NT2/D1 (cell line): ENCODE results near the gene MGAT4A.

Experiments used
- DNase-seq: peaks from one replicate; pipeline ENCODE4 v3.0.0-alpha.2; 2011; ENCODE audit warnings: low read depth, low spot score
- H3K27me3 ChIP-seq: 2 replicates; pipeline ENCODE4 v1.6.0; 2011; ENCODE audit warnings: mild to moderate bottlenecking; ENCODE audit not compliant: insufficient read length, insufficient read depth
- H3K36me3 ChIP-seq: 2 replicates; pipeline ENCODE4 v1.6.1; 2011; ENCODE audit warnings: mild to moderate bottlenecking, low read length, mixed read lengths; ENCODE audit not compliant: insufficient read depth, insufficient read length
- H3K4me1 ChIP-seq: 2 replicates; pipeline ENCODE4 v1.5.1; 2011; ENCODE audit not compliant: insufficient read depth, insufficient read length
- H3K4me3 ChIP-seq: 2 replicates; pipeline ENCODE4 v1.5.1; 2011; ENCODE audit warnings: low read depth; ENCODE audit not compliant: insufficient read length
- H3K9ac ChIP-seq: 2 replicates; pipeline ENCODE4 v1.6.0; 2011; ENCODE audit warnings: low read depth; ENCODE audit not compliant: insufficient read length
- H3K9me3 ChIP-seq: 2 replicates; pipeline ENCODE4 v1.5.1; 2011; ENCODE audit warnings: mild to moderate bottlenecking, low read length; ENCODE audit not compliant: insufficient read depth
- SUZ12 ChIP-seq: IDR thresholded peaks from 2 replicates; pipeline ENCODE4 v1.6.1; 2011; ENCODE audit not compliant: insufficient read length, insufficient read depth; ENCODE audit errors: extremely low read depth
- YY1 ChIP-seq: IDR thresholded peaks from 2 replicates; pipeline ENCODE4 v1.6.1; 2011; ENCODE audit not compliant: insufficient read length, insufficient read depth
- ZNF274 ChIP-seq: IDR thresholded peaks from 2 replicates; pipeline ENCODE4 v1.6.1; 2011; ENCODE audit warnings: mild to moderate bottlenecking, low read depth, low read length

Gene MGAT4A

DNA sequence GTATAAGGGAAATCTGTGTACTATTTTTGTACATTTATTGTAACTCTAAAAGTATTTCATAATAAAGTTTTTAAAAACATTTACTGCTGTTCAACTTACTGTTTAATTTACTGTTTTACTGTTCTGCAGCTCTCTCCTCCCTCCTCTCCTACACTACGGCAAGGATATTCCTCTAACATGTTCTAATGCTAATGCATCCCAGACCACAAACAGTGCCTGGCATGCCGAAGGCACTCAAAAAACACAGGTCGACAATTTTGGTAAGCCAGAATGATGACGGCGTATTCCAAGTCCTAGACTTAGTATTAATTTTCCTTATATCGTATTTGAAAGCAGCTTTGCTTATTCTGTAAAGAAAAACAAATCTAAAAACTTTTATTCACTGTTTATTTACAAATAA, 13.3 kb downstream of the MGAT4A start:
- no peaks in the 10 kb centered on the region for H3K4me1 ChIP-seq
- no peak overlapping the region for H3K9ac ChIP-seq
- 0 out of 2 replicates have a peak, but pooled peaks cover 7% of the 10 kb centered on the region for H3K9me3 ChIP-seq
- no peaks in the 10 kb centered on the region for H3K27me3 ChIP-seq
- no peaks in the 10 kb centered on the region for H3K36me3 ChIP-seq
- TF ChIP-seq SUZ12: no peak
- H3K4me3 ChIP-seq: no peak overlapping the region
- no peak for DNase-seq

DNA sequence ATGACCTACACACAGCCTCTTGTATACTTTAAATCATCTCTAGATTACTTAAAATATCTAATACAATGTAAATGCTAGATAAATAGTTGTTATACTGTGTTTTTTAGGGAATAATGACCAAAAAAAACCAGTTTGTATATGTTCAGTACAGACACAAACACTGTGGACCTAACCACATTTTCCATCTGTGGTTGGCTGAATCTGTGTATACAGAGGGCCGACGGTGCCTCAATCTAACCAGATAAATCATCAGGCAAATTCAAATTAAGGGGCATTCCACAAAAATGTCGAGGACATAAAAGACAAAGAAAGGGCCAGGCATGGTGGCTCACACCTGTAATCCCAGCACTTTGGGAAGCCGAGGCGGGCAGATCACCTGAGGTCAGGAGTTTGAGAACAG, 14.1 kb downstream of the MGAT4A start:
- Histone ChIP-seq H3K36me3 (no peaks in the 10 kb centered on the region), H3K9me3 (0 out of 2 replicates have a peak, but pooled peaks cover 7% of the 10 kb centered on the region), H3K4me3 (no peak overlapping the region), H3K4me1 (no peaks in the 10 kb centered on the region), H3K27me3 (no peaks in the 10 kb centered on the region), H3K9ac (no peak overlapping the region)
- DNase-seq: no peak
- TF ChIP-seq ZNF274: no peak
- no peak for TF ChIP-seq SUZ12
- no peak for TF ChIP-seq YY1

DNA sequence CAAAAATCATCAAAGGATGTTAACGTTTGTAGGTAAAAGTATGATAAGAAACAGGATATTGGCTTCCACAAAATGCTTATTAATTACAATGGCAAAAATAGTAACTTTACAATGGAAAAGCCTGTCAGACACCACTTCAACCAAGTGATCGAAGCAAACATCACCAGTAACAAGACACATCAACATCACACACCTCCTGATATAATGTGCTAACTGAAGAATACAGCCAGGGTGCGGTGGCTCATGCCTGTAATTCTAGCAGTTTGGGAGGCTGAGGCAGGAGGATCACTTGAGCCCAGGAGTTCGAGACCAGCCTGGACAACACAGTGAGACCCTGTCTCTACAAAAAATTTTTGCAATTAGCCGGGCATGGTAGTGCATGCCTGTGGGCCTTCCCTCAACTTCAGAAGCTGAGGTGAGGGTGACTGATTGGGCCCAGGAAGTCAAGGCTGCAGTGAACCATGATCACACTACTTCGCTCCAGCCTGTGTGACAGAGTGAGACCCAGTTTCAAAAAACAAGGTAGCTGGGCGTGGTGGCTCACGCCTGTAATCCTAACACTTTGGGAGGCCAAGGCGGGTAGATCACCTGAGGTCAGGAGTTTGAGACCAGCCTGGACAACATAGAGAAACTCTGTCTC, 15.0 kb downstream of the MGAT4A start:
- H3K9ac ChIP-seq: no peak overlapping the region
- no peaks in the 10 kb centered on the region for H3K27me3 ChIP-seq
- H3K4me3 ChIP-seq: no peak overlapping the region
- H3K36me3 ChIP-seq: no peaks in the 10 kb centered on the region
- no peaks in the 10 kb centered on the region for H3K4me1 ChIP-seq
- TF ChIP-seq ZNF274 (no peak), YY1 (no peak), SUZ12 (no peak)
- DNase-seq: no peak
- H3K9me3 ChIP-seq: 0 out of 2 replicates have a peak, but pooled peaks cover 7% of the 10 kb centered on the region

- H3K36me3 ChIP-seq: no peaks in the 10 kb centered on the region
- no peak overlapping the region for H3K9ac ChIP-seq
- no peak overlapping the region for H3K4me3 ChIP-seq
- no peak for DNase-seq
- H3K27me3 ChIP-seq: no peaks in the 10 kb centered on the region
- no peaks in the 10 kb centered on the region for H3K4me1 ChIP-seq
- no peaks in the 10 kb centered on the region for H3K9me3 ChIP-seq
- no peak for TF ChIP-seq SUZ12
- no peak for TF ChIP-seq YY1
- TF ChIP-seq ZNF274: no peak
Observed at GRCh38 chr2:98713332-98714015, 17.5 kb downstream of the MGAT4A start.

DNA sequence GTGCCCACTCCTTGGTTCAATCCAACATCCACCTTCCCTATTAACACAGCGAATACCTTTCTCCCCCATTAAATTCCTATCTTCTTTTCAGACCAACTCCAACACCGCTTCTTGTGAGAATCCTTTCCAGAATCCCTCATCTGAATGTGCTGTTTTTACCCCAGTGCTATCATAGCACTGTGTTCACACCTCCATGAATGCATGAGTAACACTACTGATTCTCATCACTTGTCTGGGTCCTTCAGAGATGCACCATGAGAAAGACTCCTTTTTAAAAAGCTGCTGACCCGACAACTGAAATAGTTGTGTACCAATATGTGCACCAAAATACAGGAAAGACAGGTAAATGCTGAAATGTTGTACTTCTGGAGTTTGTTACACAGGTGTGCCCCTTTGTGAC, 18.8 kb downstream of the MGAT4A start:
- DNase-seq: no peak
- Histone ChIP-seq H3K9me3 (no peaks in the 10 kb centered on the region), H3K27me3 (no peaks in the 10 kb centered on the region), H3K9ac (no peak overlapping the region), H3K4me1 (no peaks in the 10 kb centered on the region), H3K36me3 (no peaks in the 10 kb centered on the region), H3K4me3 (no peak overlapping the region)
- TF ChIP-seq SUZ12 (no peak), ZNF274 (no peak), YY1 (no peak)

DNA sequence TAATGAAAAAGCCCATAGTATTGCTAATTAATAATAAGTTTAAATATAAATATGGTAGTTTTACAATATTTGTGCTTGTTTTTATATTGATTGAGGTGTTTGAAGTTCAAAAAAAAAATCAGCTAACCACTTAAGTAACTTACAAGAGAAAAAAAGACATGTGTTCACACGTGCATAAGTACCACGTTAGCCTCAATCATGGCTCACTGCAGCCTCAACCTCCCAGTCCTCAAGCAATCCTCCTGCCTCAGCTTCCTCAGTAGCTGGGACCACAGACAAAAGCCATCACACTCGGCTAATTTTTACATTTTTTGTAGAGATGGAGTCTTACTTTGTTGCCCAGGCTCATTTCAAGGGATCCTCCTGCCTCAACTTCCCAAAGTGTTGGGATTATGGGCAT, 19.4 kb downstream of the MGAT4A start:
- Histone ChIP-seq H3K36me3 (no peaks in the 10 kb centered on the region), H3K4me1 (no peaks in the 10 kb centered on the region)
- no peak for TF ChIP-seq ZNF274
- TF ChIP-seq YY1: no peak
- no peak for TF ChIP-seq SUZ12

DNA sequence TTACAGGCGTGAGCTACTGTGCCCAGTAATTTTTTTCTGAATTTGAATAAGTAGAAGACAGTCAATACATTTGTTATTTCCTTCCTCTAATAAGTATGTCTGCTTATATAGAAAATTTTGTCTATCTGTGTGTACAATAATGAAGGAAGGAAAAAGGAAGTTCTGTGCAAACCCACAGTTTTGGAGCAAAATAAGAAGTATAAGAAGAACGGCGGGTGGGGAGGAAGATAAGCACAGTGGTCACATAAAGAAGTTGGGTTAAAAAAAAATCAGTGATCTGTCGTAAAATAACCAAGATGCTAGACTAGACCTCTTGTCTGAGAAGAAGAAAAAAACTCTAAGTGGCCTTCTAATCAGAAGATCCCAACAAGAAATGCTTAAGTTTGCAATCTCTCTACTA, 20.2 kb downstream of the MGAT4A start:
- Histone ChIP-seq H3K27me3 (no peaks in the 10 kb centered on the region), H3K36me3 (no peaks in the 10 kb centered on the region), H3K9ac (no peak overlapping the region), H3K4me1 (no peaks in the 10 kb centered on the region), H3K4me3 (no peak overlapping the region), H3K9me3 (no peaks in the 10 kb centered on the region)
- no peak for TF ChIP-seq SUZ12
- no peak for TF ChIP-seq ZNF274
- TF ChIP-seq YY1: no peak
- DNase-seq: no peak

More for the DNA sequence above, 19.4 kb downstream of the MGAT4A start:
- DNase-seq: no peak
- Histone ChIP-seq H3K4me3 (no peak overlapping the region), H3K9me3 (no peaks in the 10 kb centered on the region), H3K27me3 (no peaks in the 10 kb centered on the region), H3K9ac (no peak overlapping the region)

DNA sequence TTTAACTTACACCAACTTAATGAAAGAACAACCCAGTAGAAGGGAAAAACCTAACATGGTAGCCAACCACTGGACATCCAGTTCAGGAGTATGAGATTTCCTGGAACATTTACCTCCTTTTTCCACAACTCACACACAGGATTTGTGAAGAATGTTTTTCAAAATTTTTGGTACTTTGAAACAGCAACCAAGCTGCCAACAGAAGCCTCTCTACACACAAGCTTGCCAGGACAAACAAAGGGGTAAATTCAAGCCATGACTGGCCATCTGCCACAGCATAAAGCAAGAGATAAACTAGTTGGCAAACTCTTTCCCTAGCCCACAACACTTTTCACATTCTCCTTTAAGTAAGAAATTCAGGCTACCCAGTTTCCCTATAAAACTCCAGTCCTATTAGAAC, 21.4 kb downstream of the MGAT4A start:
- Histone ChIP-seq H3K4me1 (no peaks in the 10 kb centered on the region), H3K9ac (no peak overlapping the region), H3K36me3 (no peaks in the 10 kb centered on the region), H3K4me3 (no peak overlapping the region), H3K27me3 (no peaks in the 10 kb centered on the region), H3K9me3 (no peaks in the 10 kb centered on the region)
- TF ChIP-seq ZNF274: no peak
- no peak for TF ChIP-seq YY1
- TF ChIP-seq SUZ12: no peak
- DNase-seq: no peak
